HG03025 (cell line): ENCODE measurements around the gene CTNNBIP1.
A peak's percentile ranks its signal among the peaks of the same experiment; 100 is the strongest.

Source experiments
- ATAC-seq: cut with Tn5 transposase; IDR thresholded peaks from one replicate; pipeline ENCODE4 v1.9.1; 2021; ENCODE audit warnings: mild to moderate bottlenecking, moderate library complexity; ENCODE audit not compliant: unreplicated experiment, low FRiP score

CTNNBIP1 gene

DNA sequence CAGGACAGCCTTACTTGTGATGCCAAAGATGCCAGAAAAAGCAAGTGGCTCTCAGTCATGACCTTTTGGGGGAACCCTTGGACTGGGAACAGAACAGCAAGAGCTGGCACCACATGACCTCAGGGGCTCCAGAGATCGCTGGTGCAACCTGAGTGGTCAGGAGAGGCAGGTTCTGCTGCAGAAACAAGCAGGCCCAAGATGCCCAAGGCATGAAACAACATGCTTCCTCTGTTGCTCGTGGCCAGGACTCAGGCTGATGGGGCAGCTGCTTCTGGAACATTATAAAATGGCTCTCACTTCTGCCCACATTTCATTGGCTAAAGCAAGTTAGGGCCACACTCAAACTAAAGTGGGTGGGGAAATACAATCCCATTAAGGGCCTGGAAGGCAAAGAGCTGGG lies 68.6 kb downstream of the CTNNBIP1 start:
- ATAC-seq = no peak

DNA sequence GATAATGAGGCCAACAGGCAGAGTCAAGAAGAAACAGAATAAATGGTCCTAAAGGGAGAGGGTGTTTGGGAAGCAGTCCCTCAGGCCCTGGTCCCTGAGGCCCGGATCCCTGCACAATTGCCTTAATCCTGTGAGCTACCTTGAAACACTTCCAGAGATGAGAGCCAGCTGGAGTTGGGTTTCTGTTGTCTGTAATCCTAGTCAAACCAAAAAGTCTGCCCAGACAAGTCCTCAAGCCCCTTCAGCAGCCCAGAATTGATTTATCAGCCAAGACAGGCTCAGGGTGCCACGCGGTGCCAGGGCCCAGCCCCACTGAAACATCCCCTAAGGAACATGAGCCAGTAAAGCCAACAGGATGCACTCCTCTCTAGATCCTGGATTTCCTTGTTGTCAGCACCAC lies 69.9 kb downstream of the CTNNBIP1 start:
- ATAC-seq = no peak

DNA sequence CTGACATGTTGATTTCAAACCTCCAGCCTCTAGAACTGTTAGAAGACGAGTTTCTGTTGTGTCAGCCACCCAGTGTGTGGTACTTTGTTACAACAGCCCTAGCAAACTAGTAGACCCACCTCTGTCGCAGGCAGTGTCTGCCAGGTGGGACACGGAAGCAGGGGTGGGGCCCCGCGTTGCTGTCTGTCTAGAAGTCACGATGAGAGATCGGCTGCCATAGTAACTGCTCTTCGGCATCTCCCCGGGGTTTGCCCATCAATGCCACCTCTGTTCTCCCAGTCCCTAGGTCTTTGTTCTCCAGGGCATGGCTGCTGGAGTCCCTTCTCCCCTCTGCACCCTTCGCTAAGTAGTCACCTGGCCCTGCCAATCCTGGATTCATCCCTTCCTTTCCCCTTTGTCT lies 71.1 kb downstream of the CTNNBIP1 start:
- no peak for ATAC-seq

DNA sequence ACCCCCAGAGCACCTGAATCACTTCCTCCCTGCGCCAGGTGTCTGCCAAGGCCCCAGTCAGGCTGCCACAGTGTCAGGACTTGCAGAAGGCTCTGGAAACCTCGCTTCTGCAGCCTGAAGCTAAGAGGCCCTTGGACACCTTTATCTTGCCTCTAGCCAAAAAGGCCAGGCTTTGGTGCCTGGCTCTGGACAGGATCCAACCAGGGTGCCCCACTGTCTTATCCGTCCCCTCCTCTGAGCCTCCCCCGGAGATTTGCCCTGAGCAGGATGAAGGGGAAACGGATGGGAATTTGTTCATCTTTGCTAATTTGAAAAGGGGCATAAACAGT lies 73.5 kb downstream of the CTNNBIP1 start:
- no peak for ATAC-seq

DNA sequence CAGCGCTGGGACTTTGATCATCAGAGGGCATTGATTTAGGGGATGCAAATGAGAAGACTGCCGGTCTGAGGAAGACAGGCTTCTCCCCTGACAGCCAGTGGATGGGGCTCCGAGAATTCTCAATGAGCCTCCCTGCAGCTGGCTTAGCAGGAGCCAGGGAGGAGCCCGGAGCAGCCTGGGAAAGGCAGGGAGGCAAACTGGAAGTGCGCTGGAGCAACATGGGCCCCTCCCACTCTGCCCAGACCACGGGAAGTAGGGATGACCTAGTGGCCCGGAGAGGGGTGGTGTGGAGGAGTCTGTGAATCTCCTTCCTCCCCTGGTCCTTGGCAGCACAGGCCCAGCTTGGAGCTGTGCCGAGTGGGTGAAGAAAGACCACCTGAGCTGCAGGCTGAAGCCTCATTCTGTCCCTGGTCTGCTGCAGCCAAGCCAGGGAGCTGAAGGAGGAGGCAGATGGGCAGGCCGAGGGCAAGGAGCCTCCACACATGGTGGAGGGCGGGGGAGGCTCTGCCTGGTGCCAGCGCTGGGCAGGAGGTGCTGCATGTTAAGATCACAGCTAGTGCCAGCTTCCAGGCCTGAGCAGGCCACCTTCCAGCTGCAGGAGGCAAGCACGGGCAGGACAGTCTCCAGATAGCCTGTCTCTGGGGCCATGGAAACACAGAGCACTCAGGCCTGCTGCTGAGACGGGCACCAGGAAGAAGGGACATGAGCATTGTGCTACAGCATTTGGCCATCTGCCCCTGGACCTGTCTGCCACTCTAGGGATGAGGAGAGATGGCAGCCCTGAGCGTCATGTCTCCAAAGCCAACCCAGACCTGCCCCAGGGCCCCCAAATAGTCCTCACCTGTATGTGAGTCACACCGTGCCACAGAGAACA lies 74.1 kb downstream of the CTNNBIP1 start:
- no peak for ATAC-seq

DNA sequence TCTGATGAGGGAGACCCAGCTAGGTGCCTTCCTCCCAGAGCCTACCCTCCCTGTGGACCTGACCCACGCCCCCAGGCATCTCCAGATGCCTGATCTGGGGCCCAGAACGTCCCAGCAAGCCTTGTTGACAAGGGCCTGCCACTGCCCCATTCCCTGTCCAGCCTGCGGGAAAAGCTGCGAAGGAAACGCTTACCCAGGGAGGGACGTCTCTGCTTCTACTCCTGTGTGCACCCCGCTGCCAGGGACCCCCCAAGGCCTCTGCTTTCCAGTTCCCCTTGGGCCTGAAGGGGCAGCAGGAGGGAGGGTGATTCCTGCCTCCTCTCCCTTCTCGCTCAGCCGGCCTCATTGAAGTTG lies 74.7 kb downstream of the CTNNBIP1 start:
- no peak for ATAC-seq

DNA sequence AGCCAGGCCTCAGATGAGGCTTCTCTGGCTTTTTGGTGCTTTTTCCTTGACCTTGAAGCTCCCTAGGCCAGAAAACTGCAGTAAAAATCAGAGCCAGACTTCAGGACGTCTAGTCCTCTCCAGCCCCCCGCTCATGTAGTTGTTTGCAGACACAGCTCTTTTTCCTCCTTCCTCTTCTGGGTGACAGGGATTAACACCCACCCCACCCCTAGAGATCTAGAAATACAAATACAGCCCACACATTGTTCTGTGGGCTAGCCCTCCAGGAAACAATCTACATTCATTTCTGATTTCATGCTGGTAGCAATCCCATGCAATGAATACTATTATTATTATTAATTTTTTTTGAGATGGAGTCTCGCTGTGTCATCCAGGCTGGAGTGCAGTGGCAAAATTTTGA lies 76.4 kb downstream of the CTNNBIP1 start:
- ATAC-seq = no peak

DNA sequence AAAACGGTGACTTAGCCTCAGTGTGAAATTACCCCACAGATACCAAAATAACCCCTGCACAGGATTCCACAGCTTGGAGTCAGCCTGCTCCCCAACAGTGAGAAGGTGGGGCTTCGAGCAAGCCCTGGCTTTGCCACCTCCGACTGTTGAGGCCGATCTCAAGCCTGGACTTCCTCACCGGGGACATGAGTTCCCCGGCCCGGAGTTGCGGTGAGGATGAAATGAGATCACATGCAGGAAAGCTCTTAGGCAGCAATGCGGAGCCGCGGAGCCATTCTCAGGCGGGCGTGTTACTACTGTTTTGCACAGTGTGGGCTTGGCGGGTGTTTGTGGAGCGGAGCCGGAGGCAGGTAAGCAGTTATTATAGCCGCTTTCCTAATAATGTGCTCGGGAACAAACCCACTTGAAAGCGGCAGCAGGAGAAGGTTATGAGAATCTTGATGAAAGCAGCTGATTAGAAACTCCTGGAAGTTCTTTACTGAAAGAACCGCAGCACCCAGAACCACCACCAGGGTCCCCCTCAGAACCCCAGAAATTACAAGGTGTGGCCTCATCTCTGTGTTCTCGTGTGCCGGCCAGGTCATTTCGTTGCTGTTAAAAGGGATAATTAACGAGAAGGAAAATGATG lies 82.4 kb downstream of the CTNNBIP1 start:
- ATAC-seq = no peak

DNA sequence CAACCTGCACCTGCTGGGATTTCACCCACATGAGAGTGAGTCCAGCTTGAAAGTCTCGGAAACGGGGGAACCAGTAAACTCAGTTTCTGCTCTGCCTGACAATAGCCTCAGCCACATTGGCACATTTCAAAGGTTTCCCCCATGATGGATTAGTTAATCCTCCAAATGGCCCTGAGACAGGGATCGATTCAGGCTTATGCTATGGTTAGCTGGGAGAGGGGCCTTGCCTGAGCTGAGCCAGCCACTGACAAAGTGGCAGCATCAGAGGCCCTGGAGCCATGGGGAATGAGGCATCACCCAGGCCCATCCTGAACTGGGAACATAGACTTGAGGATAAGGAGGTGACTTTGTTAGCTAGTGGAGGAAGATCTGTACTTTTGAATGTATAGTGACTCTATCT lies 83.5 kb downstream of the CTNNBIP1 start:
- ATAC-seq = no peak

DNA sequence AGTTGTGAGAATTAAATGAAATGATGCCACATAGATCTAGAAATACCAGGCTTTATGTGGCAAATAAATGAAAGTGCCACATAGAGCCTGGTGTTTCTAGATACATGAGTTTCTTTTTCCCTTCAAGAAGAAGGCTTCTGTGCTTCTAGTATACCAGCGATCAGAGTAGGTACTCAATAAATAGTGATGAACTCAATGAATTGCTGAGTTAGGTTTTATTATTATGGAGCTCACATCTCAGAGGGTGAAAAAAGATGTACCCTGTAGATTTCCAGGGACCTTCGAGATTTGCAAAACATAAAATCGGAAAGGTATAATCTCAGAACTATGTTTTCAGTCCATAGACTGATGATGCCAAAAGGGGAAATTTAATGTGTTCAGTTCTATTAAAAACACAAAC lies 84.0 kb downstream of the CTNNBIP1 start:
- ATAC-seq = no peak

DNA sequence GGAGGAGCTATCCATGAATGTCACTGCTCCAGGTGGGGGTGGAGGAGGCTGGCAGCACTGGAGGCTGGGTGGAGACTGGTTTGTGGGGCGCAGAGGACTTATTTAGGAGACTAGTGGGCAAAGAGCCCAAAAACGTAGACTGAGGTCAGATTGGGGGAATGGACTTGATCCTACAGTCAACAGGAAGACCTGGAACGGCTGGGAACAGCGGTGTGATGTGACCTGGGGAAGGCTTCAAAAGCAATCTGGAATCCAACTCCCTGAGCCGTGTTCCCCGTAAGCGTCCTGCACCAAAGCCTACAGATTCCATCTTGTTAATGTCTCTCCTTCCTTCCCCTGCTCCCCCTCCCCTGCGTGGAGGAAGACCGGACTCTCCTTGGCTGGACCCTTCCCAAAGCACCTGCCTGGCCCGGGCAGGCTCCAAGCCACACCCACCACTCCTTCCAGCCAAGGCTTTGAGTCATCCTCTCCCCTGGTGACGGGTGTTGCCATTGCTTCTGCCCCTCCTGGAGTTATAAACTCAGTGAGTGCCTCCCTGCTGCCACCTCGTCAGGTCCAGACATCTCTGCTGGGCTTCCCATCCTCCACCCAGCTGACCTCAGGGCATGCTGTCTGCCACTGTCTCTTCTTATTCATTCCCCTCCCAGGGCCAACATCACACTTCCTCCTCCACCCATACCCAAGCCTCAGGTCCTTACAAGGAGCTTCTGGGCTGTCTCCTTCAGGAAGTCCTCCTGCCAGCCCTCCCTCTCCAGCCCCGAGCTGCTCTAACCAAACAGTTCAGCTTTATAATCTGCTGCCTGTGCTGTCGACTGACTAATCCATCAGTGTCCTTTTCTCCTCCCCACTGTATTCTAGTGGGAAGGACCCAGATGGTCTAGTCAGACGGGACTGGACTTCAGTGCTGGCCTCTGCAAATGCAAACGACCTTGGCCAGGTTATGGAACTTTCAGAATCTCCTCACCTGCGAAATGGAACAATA lies 84.7 kb downstream of the CTNNBIP1 start:
- ATAC-seq = no peak

DNA sequence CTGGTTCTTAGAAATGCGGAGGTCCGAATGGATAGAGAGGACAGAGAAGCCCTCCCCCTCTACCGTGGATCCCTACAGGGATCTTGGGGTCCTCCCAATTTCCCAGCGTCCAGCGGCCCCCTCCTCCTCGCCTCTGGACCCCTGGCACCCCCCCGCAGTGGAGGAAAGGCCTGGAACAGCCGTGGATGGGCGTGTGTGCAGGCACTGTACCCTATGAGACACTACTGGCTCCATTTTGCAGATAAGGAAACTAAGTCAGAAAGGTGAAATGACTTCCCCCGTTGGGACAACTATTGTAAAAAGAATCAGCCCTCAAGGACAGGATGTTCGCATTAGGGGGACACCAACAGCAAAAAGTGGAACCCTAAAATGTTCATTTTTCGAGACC lies 85.4 kb downstream of the CTNNBIP1 start:
- ATAC-seq = no peak

DNA sequence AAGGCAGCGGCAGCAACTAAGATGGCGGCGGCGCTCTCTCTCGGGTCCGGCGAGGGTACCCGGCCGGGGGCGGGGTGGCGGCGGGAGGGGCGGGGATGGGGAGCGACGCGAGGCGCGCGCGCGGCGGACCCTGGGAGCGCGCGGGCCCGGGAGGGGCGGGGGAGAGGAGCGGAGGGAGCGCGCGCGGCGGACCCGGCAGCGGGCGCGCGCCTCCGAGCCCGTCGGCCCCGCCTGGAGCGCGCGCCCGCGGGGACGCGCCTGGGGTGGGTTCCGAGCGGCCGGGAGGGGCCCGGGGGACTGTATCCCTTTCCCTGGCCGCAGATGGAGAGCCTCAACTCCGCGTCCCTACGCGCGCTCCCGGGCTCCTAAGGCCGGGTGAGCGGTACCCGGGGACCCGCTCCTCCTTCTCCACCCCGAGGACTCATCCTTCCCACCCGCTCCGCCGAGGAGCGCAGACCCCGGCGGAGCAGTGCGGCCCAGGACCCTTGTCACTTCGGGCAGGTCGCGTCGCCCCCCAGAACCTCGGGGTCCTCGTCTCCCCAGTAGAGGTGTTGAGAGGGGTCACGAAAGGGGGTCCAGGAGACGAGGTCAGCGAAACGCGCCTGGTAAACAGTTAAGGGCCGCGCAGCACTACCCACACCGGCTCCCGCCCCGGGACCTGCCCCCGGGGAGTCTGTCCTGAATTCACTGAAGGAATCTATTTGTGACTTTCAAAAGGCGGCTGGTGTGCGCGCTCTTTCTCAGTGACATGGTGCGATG lies 85.9 kb downstream of the CTNNBIP1 start, which contains the start of gene CLSTN1:
Gene CLSTN1 (minus strand): TSS at position 23 of the 759 bp plus-strand sequence. CDS start 232 bp downstream, outside the sequence.
- peak; percentile 46 for ATAC-seq

DNA sequence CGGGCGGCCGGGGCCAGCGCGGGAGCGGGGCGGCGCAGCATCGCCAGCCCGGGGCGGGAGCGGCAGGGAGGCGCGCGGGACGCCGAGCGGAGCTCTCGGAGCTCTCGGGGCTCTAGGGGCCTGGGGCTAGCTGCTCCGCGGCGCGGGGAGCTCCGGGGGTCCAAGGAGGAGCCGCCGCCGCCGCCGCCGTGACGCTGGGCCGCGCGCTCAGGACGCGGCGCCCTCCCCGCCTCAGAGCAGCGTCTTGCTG lies 86.5 kb downstream of the CTNNBIP1 start:
- ATAC-seq = peak; percentile 25

DNA sequence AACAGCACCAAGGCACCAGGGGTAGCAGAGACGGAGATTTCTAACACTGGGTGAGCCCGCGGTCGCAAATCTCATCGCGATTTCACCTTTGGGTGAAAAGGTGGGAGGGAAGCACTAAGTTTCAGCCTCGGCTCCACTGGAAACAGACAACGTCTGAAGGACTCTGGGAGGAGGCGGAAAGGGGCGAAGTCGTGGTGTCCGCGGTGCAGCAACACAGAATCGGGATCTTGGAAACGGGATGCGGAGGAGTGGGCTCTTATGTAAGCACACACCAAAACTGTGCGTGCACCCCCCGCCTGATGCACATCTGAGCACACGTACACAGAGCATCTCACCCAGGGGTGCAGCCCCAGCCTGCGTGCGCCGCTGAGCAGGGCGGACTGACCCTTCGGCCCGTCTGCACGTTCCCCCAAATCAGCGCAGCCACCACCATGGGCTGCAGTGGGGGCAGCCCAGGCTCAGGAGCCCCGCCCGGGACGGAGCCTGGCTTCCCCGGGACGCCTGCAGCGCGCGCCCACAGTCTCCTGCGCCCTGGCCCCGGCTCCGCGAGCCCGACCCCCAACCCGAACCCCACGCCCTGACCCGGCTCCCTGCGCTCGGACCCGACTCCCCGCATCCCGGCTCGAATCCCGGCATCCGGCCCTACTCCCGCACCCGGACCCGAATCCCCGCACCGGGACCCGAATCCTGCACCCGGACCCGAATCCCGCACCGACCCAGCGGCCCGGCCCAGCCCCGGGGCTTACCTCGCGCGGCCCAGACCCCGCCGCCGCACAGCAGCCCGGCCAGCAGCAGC lies 87.0 kb downstream of the CTNNBIP1 start:
- no peak for ATAC-seq

DNA sequence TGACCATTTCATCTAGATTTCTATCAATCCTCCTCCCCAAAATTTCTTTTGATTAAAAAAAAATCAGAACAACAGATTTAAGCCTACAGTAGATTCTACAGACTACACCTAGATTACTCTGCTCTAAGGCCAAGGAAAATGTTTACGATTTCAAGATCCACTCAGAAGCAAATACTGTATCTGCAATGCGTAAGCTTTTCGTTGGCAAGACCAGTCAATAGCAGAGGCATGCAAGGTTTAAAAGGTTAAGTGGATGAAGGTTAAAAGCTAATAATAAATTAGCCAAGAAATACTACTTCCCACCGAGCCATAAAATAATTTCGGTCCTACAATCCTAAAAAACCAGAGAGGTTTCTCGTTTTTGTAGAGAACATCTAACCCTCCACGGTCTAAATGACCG lies 87.6 kb downstream of the CTNNBIP1 start:
- no peak for ATAC-seq

DNA sequence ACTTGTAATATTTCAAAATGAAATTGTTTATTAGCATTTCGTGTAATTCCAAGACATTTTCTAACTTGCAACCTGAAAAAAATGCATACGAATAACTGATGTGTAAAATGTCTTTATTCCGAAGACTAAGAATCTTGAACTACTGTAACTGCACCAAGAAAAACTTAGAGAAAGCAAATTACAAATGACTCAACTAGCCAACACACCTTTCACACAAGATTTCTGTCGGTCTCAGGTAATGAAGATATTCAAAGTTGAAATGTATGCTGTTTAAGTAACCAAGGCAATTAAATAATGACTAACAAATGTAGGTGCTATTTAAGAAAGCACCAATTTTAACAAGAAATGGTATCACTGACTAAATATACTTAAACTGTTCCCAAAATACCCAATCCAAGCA lies 88.4 kb downstream of the CTNNBIP1 start:
- ATAC-seq = no peak

DNA sequence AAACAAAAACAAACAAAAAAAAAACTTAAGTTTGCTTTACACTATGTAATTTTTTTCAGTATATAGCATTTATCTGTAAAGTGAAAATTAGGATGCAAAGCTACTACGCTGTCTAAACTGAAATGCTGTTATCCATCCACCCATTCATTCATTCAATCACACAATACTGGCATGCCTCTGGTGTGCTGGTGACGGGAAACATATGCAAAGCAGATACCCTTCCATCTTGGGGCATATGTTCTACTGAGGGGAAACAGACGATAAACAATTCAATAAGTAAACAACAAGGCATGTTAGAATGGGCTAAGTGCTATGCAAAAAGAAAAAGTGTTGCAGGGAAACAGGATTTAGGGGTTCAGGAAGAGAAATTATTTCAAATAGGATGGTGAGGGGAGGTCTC lies 89.5 kb downstream of the CTNNBIP1 start:
- no peak for ATAC-seq

DNA sequence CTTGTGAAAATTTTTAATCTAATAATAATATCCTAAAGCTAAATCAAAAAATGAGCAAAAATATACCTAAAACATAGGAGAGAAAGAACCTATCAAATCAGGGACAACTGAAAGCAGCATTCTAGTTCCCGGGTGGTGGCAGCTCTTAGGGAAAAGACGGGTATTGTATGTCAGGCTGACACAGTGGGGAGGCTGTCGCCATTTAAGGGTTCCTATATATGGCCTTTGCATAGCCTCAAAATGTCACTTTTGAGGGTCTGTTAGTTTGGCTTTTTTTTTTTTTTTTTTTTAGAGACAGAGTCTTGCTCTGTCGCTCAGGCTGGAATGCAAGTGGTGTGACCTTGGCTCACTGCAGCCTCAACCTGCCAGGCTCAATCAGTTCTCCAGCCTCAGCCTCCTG lies 92.3 kb downstream of the CTNNBIP1 start:
- no peak for ATAC-seq

DNA sequence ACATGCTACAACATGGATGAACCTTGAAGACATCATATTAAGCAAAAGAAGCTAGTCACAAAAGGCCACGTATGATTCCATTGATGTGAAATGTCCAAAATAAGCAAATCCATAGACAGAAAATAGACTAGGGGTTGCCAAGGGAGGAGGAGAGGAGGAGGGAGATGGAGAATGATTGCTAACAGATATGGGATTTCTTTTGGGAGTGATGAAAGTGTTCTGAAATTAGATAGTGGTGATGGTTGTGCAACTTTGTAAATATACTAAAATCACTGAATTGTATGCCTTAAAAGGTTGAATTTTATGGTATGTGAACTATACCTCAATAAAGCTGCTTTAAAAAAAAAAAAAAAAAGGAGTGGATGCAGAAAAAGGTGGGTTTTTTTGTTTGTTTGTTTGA lies 93.9 kb downstream of the CTNNBIP1 start:
- ATAC-seq = no peak
